K562 (cell line): ENCODE measurements around the gene RTBDN. TPM values are rescaled to one million over a fixed set of nuclear protein-coding genes. Genes with fewer than 3 reads are reported as not detected.
A peak's percentile ranks its signal among the peaks of the same experiment; 100 is the strongest.

Source experiments
- CHD1 ChIP-seq: fragments of 200-600 bp; sonication (generic); IDR thresholded peaks from one replicate; pipeline ENCODE4 v1.6.1; 2012; ENCODE audit warnings: mild to moderate bottlenecking, moderate library complexity, low read length, inconsistent platforms
- GABPB1 ChIP-seq: sonication (generic); formaldehyde crosslinking; IDR thresholded peaks from 2 replicates; pipeline ENCODE4 v1.8.0; 2022; ENCODE audit warnings: mild to moderate bottlenecking, missing genetic modification reagents
- GTF2A2 ChIP-seq: IDR thresholded peaks from 2 replicates; pipeline ENCODE4 v1.6.1; 2016; ENCODE audit warnings: mild to moderate bottlenecking, missing genetic modification characterization, missing compliant biosample characterization
- GTF2E2 ChIP-seq: fragments of 200-800 bp; sonication (Bioruptor generic); IDR thresholded peaks from 2 replicates; pipeline ENCODE4 v1.6.1; 2016; ENCODE audit warnings: missing genetic modification characterization, missing compliant biosample characterization
- HCFC1 ChIP-seq: IDR thresholded peaks from 2 replicates; pipeline ENCODE4 v1.6.1; 2012; ENCODE audit warnings: low read depth, low read length, improper control_type of control experiment
- HLTF ChIP-seq: fragments of 450-650 bp; IDR thresholded peaks from 2 replicates; pipeline ENCODE4 v1.6.1; 2016
- JUNB ChIP-seq: fragments of 450-650 bp; formaldehyde crosslinking; conservative IDR thresholded peaks from 2 replicates; pipeline ENCODE4 v1.4.0; 2020; ENCODE audit warnings: mild to moderate bottlenecking
- MEF2D ChIP-seq: conservative IDR thresholded peaks from 2 replicates; pipeline ENCODE4 v1.6.1; 2016; ENCODE audit warnings: low read depth, missing genetic modification characterization, missing compliant biosample characterization
- NEUROD1 ChIP-seq: fragments of 150-350 bp; IDR thresholded peaks from 2 replicates; pipeline ENCODE4 v1.6.1; 2014; ENCODE audit warnings: borderline replicate concordance, low read length, low read depth; ENCODE audit not compliant: partially characterized antibody
- SMC3 ChIP-seq: conservative IDR thresholded peaks from 2 replicates; pipeline ENCODE4 v1.6.1; 2011; ENCODE audit warnings: low read depth, low read length, improper control_type of control experiment; ENCODE audit not compliant: insufficient read depth
- TCF3 ChIP-seq: sonication (generic); formaldehyde crosslinking; IDR thresholded peaks from 2 replicates; pipeline ENCODE4 v1.4.0; 2020; ENCODE audit warnings: mild to moderate bottlenecking, missing genetic modification reagents
- UBTF ChIP-seq, 2 experiments: IDR thresholded peaks; 2 replicates each; pipeline ENCODE4 v1.6.1; 2012; ENCODE audit warnings: improper control_type of control experiment in 2 of 2, low read depth in 2 of 2, low read length in 2 of 2, borderline replicate concordance in 1 of 2
- YY1 ChIP-seq, 3 experiments: IDR thresholded peaks; 2 replicates each; pipeline ENCODE4 v1.6.1; 2011; ENCODE audit warnings: low read length in 2 of 3, mild to moderate bottlenecking in 2 of 3, moderate library complexity in 2 of 3, borderline replicate concordance in 1 of 3, control low read depth in 1 of 3, low read depth in 1 of 3; ENCODE audit not compliant: insufficient read depth in 3 of 3, insufficient replicate concordance in 2 of 3, control insufficient read depth in 1 of 3, insufficient read length in 1 of 3; ENCODE audit errors: extremely low read depth in 1 of 3
- ZBTB1 ChIP-seq: sonication (generic); formaldehyde crosslinking; IDR thresholded peaks from 2 replicates; pipeline ENCODE4 v1.8.1; 2023; ENCODE audit warnings: missing genetic modification reagents, low read depth, mild to moderate bottlenecking, borderline replicate concordance
- ZBTB33 ChIP-seq: sonication (generic); formaldehyde crosslinking; IDR thresholded peaks from 2 replicates; pipeline ENCODE4 v1.8.1; 2023; ENCODE audit warnings: mild to moderate bottlenecking, missing genetic modification reagents
- ZBTB9 ChIP-seq: fragments of 450-650 bp; formaldehyde crosslinking; IDR thresholded peaks from 2 replicates; pipeline ENCODE4 v1.4.0; 2020; ENCODE audit warnings: mild to moderate bottlenecking, moderate library complexity
- ZNF174 ChIP-seq: fragments of 250-450 bp; sonication (Bioruptor Pico); IDR thresholded peaks from 2 replicates; pipeline ENCODE4 v1.4.0; 2020; ENCODE audit warnings: mild to moderate bottlenecking
- ZNF586 ChIP-seq: fragments of 450-650 bp; formaldehyde crosslinking; conservative IDR thresholded peaks from 2 replicates; pipeline ENCODE4 v1.4.0; 2020; ENCODE audit warnings: mild to moderate bottlenecking, moderate library complexity
- ZNF76 ChIP-seq: fragments of 250-450 bp; sonication (Bioruptor Pico); IDR thresholded peaks from 2 replicates; pipeline ENCODE4 v1.4.0; 2020; ENCODE audit warnings: mild to moderate bottlenecking, moderate library complexity, borderline replicate concordance
- ZNF830 ChIP-seq: fragments of 250-450 bp; sonication (Bioruptor Pico); IDR thresholded peaks from 2 replicates; pipeline ENCODE4 v1.5.0; 2021; ENCODE audit warnings: mild to moderate bottlenecking
- polyA plus RNA-seq, 8 experiments: library from polyadenylated mRNA; depleted of rRNA in 4 of 8; stranded (reverse) in 5 of 8; unstranded in 3 of 8; fragments of >200 nt; fragmentation: Nextera tagmentation in 2 of 8; fragmentation: Illumina TruSeq in 1 of 8; extraction: Ambion mirVana in 2 of 8; extraction: Trizol in 1 of 8; gene quantifications; 2 replicates each; pipeline versions ENCODE4 v1.2.1 to v1.2.3, GENCODE V29; 2011 to 2014; ENCODE audit warnings: inconsistent platforms in 1 of 8, missing spikeins in 1 of 8
- total RNA-seq, 7 experiments: library from RNA; depleted of rRNA in 6 of 7; stranded (reverse); fragments of >200 nt in 6 of 7; fragmentation: Illumina TruSeq in 2 of 7; extraction: Trizol in 2 of 7; gene quantifications; 2 replicates each; pipeline versions ENCODE4 v1.2.1 to v1.2.3, GENCODE V29; 2011 to 2021; ENCODE audit warnings: low replicate concordance in 1 of 7
- TF ChIP-seq, protein P1 (sequence below): sonication (generic); formaldehyde crosslinking; IDR thresholded peaks from 2 replicates; pipeline ENCODE4 v1.8.0; 2022; ENCODE audit warnings: missing genetic modification reagents, mild to moderate bottlenecking, borderline replicate concordance

RTBDN gene
- total and polyA plus RNA-seq, 9 of the 15 experiments (the other 6 are each of a cell fraction or from before 2014, with no cell fraction given): 0.20 to 2.3 (median 0.72) TPM; not detected in 1

GRCh38 chr19:12791345-12792050, 42.9 kb downstream of the RTBDN start, which contains the start of gene JUNB (continued):
- TF ChIP-seq, protein P1, sequence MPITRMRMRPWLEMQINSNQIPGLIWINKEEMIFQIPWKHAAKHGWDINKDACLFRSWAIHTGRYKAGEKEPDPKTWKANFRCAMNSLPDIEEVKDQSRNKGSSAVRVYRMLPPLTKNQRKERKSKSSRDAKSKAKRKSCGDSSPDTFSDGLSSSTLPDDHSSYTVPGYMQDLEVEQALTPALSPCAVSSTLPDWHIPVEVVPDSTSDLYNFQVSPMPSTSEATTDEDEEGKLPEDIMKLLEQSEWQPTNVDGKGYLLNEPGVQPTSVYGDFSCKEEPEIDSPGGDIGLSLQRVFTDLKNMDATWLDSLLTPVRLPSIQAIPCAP (CRISPR knock-in tag): no peak; the same call in 1 of the 2 replicates
- peak; percentile 87 for TF ChIP-seq GTF2A2 (tag)
- TF ChIP-seq GTF2E2: peak; percentile 97
- no peak for TF ChIP-seq SMC3
- TF ChIP-seq ZNF830: peak; percentile 71; the same call in 1 of the 2 replicates
- peak; percentile 96 for TF ChIP-seq UBTF (IDR thresholded peaks at IDR 0.05; ENCODE audit: borderline replicate concordance in 1 of 2, low read depth in 2 of 2, low read length in 2 of 2)
- TF ChIP-seq ZBTB9 (CRISPR knock-in tag): peak; percentile 85
- TF ChIP-seq GABPB1 (CRISPR knock-in tag): peak; percentile 85
- TF ChIP-seq ZBTB1: peak; percentile 45; the same call in 1 of the 2 replicates
- TF ChIP-seq ZNF76: no peak
- TF ChIP-seq YY1 (IDR thresholded peaks at IDR 0.05; ENCODE audit: borderline replicate concordance in 1 of 3, control insufficient read depth in 1 of 3, extremely low read depth in 1 of 3, insufficient read depth in 3 of 3, insufficient read length in 1 of 3, insufficient replicate concordance in 2 of 3, low read depth in 1 of 3, low read length in 2 of 3): peak in 2 of 3 experiments; percentile 68 to 78
- TF ChIP-seq ZNF174 (CRISPR knock-in tag): no peak
- peak; percentile 48; the same call in 1 of the 2 replicates for TF ChIP-seq ZBTB33 (CRISPR knock-in tag)
- TF ChIP-seq ZNF586 (CRISPR knock-in tag): no peak
- peak; percentile 56 for TF ChIP-seq HCFC1
- 0 out of 2 replicates have a peak, but pooled peaks have one; percentile 23 for TF ChIP-seq JUNB (CRISPR knock-in tag)
- TF ChIP-seq TCF3 (CRISPR knock-in tag): peak; percentile 48; the same call in 1 of the 2 replicates
- TF ChIP-seq NEUROD1: peak; percentile 78
- TF ChIP-seq HLTF: no peak
- no peak for TF ChIP-seq MEF2D
- TF ChIP-seq CHD1: no peak
